Measurements from ENCODE around the gene IL17RC. TPM values are rescaled to one million over a fixed set of nuclear protein-coding genes. Genes with fewer than 3 reads are reported as not detected.

Gene IL17RC
- total RNA-seq, 2 experiments from 2014 or later = 0.22 to 0.32 TPM

- intact Hi-C loops (cut with micrococcal nuclease) = no loop called here
- CTCF ChIA-PET = interaction anchor here (1.0 to 7.0 kb wide), 3 partner anchors 17 to 67 kb away, joined by 3 to 46 read pairs (median 3); partner anchors contain the start of gene CRELD1
- DNase-seq = peak; percentile 32
- Mint-ChIP-seq H3K4me3 (peak overlapping the region; percentile 70), H3K27ac (peak overlapping the region; percentile 25), H3K36me3 (ENCODE audit: low read depth) (no peaks in the 10 kb centered on the region), H3K4me1 (ENCODE audit: low read depth) (peaks cover 17% of the 10 kb centered on the region), H3K27me3 (peaks cover 6% of the 10 kb centered on the region), H3K9me3 (no peaks in the 10 kb centered on the region)
- POLR2A ChIA-PET = interaction anchor here (0.7 to 1.4 kb wide), 7 partner anchors 10 to 123 kb away, joined by 3 to 5 read pairs (median 4); partner anchors contain the start of genes ARPC4, IL17RE and TADA3
- TF ChIP-seq, protein P1, sequence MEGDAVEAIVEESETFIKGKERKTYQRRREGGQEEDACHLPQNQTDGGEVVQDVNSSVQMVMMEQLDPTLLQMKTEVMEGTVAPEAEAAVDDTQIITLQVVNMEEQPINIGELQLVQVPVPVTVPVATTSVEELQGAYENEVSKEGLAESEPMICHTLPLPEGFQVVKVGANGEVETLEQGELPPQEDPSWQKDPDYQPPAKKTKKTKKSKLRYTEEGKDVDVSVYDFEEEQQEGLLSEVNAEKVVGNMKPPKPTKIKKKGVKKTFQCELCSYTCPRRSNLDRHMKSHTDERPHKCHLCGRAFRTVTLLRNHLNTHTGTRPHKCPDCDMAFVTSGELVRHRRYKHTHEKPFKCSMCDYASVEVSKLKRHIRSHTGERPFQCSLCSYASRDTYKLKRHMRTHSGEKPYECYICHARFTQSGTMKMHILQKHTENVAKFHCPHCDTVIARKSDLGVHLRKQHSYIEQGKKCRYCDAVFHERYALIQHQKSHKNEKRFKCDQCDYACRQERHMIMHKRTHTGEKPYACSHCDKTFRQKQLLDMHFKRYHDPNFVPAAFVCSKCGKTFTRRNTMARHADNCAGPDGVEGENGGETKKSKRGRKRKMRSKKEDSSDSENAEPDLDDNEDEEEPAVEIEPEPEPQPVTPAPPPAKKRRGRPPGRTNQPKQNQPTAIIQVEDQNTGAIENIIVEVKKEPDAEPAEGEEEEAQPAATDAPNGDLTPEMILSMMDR (IDR thresholded peaks at IDR 0.05) = peak; percentile 24
- ATAC-seq = peak; percentile 34
Observed at GRCh38 chr3:9915254-9916141, 1.4 kb upstream of the IL17RC start.

DNA sequence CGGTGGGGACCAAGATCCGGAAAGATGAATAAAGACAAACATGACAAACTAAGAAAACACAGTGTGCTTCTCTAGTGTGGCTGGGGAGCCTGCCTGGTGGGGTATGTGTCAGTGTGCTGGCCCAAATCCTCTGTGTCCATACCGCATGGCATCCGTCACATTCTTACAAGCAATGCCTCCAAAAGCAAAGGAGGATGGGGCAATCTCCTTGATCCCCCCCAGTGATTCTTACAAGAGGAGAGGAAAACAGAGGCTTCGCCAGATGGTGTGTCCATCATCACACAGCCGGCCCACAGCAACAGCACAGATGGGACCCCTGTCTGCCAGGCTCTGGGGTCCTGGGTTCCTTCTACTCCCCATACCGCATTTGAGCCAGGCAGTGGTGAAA, 558 bp upstream of the IL17RC start:
- peak; percentile 8 for ATAC-seq
- H3K9me3 Mint-ChIP-seq = no peaks in the 10 kb centered on the region
- peak overlapping the region; percentile 70 for H3K4me3 Mint-ChIP-seq
- intact Hi-C loops (cut with micrococcal nuclease) = no loop called here
- no peak for DNase-seq
- no peaks in the 10 kb centered on the region for H3K36me3 Mint-ChIP-seq (ENCODE audit: low read depth)
- no peak overlapping the region for H3K27ac Mint-ChIP-seq
- ChIA-PET POLR2A (interaction anchor here (0.7 to 1.4 kb wide), 5 partner anchors 9 to 25 kb away, joined by 3 to 5 read pairs (median 4); partner anchors contain the start of gene IL17RE), CTCF (interaction anchor here (0.5 to 7.0 kb wide), 3 partner anchors 16 to 80 kb away, joined by 3 to 46 read pairs (median 3); partner anchors contain the start of gene CRELD1)
- H3K27me3 Mint-ChIP-seq = peaks cover 6% of the 10 kb centered on the region
- TF ChIP-seq, protein P1 (IDR thresholded peaks at IDR 0.05) = no peak
- peaks cover 17% of the 10 kb centered on the region for H3K4me1 Mint-ChIP-seq (ENCODE audit: low read depth)

DNA sequence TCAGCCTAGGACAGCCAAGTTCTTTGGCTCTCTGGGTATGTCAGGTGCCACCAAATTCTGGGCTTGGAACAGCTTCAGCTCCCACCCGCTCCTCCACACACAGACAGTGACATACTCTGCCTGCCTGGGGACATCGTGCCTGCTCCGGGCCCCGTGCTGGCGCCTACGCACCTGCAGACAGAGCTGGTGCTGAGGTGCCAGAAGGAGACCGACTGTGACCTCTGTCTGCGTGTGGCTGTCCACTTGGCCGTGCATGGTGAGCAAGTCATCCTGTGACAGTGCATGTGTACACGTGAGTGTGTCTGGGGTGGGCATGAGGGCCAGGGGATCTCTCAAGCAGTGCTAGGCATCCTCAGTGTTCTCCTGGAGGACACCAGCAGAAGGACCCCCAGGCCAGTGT, 922 bp downstream of the IL17RC start:
- DNase-seq = no peak
- ATAC-seq = no peak
- Mint-ChIP-seq H3K9me3 (no peaks in the 10 kb centered on the region), H3K27me3 (peaks cover 3% of the 10 kb centered on the region), H3K4me3 (no peak overlapping the region), H3K27ac (no peak overlapping the region), H3K4me1 (ENCODE audit: low read depth) (peaks cover 11% of the 10 kb centered on the region), H3K36me3 (ENCODE audit: low read depth) (no peaks in the 10 kb centered on the region)
- TF ChIP-seq, protein P1 (IDR thresholded peaks at IDR 0.05) = no peak
- ChIA-PET POLR2A (no interaction called here), CTCF (no interaction called here)
- intact Hi-C loops (cut with micrococcal nuclease) = no loop called here

GRCh38 chr3:9918261-9919038, 1.6 kb downstream of the IL17RC start:
- no peak for DNase-seq
- no peak overlapping the region for H3K27ac Mint-ChIP-seq
- H3K36me3 Mint-ChIP-seq (ENCODE audit: low read depth) = no peaks in the 10 kb centered on the region

More at GRCh38 chr3:9918261-9919038, 1.6 kb downstream of the IL17RC start:
- H3K27me3 Mint-ChIP-seq = peaks cover 3% of the 10 kb centered on the region
- no peak for ATAC-seq
- peaks cover 11% of the 10 kb centered on the region for H3K4me1 Mint-ChIP-seq (ENCODE audit: low read depth)
- ChIA-PET POLR2A (no interaction called here), CTCF (no interaction called here)
- TF ChIP-seq, protein P1 (IDR thresholded peaks at IDR 0.05) = no peak
- no peaks in the 10 kb centered on the region for H3K9me3 Mint-ChIP-seq
- no peak overlapping the region for H3K4me3 Mint-ChIP-seq
- intact Hi-C loops (cut with micrococcal nuclease) = no loop called here
